GM21723 (cell line): ENCODE measurements around the gene MED16.

ENCODE experiments used
- ATAC-seq: cut with Tn5 transposase; IDR thresholded peaks from one replicate; pipeline ENCODE4 v1.9.1; 2021; ENCODE audit warnings: mild to moderate bottlenecking, moderate library complexity; ENCODE audit not compliant: unreplicated experiment

MED16 gene

GRCh38 chr19:927780-928401, 34.9 kb upstream of the MED16 start:
- no peak for ATAC-seq

DNA sequence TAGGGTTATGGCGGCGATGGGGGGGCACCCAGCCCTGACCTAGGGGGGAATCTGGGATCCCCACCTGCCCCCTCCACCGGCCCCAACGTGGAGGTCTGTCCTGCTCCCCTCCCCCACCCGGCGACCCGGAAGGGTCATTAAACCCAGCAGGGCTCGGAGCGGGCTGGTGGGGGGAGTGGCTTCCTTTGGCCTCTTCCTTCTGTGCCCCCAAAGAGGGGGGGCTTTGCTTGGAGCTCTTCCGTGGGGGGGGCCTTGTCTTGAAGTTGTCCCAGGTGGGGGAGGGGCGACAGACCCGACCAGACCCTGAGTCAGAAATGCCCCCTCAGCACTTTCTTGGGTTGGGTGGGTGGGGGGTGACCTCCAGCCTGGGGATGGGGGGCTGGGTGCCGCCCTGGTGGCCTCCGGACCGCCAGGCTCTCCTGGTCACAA, 34.4 kb upstream of the MED16 start:
- no peak for ATAC-seq

DNA sequence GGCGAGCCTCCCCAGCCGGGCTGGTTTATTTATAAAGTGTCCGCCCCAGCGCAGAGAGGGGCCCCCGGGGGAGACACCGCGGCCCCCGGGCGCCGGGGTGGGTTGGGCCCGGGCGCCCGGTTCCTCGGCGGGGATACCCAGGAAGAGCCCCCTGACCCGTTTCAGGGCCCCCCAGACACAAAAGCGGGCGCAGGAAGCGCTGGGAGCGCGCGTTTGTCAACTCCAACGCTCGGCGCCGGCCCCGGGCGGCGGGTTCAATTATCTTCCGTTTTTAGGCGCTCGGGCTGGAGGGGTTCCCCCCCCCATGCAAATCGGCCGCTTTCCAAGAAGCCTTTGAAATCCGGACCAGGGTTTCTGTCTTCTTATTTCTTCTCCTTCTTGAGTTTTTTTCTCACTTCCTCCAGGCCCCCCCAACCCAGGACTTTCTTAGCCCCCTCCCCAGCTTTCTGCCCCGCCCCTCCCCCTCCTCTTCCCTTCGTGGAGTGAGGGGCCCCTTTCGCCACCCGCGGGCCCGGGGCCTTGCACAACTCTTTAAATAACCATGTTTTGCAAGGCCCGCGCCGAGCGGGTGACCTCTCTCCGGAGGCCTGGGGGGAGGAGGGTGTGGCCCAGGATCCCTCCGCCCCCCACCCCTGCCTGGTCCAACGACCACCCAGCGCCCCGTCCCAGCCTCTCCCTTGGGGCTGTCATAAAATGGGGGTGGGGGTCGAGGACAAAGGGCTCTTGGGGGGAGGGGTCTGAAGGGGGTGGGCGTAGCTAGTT, 33.8 kb upstream of the MED16 start:
- ATAC-seq: no peak

- no peak for ATAC-seq
Observed at GRCh38 chr19:926323-926588, 33.3 kb upstream of the MED16 start.

- ATAC-seq: peak; percentile 51
Observed at GRCh38 chr19:925526-926322, 32.7 kb upstream of the MED16 start, which contains the start of gene ARID3A. ARID3A (plus strand) TSS chr19:926035; CDS start chr19:929529, 3,494 bp downstream.

- ATAC-seq: peak; percentile 37
Observed at GRCh38 chr19:925087-925525, 32.1 kb upstream of the MED16 start.

DNA sequence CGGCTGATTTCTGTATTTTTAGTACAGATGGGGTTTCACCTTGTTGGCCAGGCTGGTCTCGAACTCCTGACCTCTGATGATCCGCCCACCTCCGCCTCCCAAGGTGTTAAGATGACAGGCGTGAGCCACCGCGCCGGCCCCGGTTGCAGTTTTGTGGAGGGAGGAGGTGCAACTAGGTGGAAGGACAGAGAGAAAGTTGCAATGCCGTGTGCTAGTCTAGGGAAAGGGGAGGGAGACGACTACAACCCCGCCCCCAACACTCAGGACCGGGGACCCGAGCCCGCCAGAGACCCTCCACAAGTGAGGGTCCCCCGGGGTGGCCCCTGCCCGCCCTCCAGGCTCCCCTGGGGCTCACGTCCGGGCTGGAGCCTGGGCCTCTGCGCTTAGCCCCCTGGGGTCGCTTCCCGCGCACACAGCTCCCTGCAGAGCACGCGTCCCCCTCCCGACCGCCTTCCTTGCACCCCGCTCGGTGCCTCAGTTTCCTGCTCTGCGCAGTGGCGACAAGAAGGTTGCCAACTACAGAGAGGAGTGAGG, 31.6 kb upstream of the MED16 start:
- ATAC-seq: no peak

DNA sequence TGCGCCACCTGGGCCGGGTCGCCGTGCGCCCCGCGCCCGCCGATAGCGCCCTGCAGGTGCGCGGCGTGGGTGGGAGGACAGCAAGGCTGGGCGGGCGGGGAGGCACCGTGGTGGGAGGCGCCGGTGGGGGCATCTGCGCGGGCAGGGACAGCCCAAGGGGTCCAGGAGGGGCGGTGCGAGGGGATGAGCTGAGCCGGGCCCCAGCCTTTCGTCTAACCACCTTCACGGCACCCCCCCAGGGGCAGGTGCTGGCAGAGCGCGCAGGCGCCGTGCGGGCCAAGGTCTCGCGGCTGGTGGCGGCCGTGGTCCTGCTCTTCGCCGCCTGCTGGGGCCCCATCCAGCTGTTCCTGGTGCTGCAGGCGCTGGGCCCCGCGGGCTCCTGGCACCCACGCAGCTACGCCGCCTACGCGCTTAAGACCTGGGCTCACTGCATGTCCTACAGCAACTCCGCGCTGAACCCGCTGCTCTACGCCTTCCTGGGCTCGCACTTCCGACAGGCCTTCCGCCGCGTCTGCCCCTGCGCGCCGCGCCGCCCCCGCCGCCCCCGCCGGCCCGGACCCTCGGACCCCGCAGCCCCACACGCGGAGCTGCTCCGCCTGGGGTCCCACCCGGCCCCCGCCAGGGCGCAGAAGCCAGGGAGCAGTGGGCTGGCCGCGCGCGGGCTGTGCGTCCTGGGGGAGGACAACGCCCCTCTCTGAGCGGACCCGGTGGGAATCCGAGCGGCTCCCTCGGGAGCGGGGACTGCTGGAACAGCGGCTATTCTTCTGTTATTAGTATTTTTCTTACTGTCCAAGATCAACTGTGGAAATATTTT, 27.3 kb upstream of the MED16 start:
- ATAC-seq: no peak

DNA sequence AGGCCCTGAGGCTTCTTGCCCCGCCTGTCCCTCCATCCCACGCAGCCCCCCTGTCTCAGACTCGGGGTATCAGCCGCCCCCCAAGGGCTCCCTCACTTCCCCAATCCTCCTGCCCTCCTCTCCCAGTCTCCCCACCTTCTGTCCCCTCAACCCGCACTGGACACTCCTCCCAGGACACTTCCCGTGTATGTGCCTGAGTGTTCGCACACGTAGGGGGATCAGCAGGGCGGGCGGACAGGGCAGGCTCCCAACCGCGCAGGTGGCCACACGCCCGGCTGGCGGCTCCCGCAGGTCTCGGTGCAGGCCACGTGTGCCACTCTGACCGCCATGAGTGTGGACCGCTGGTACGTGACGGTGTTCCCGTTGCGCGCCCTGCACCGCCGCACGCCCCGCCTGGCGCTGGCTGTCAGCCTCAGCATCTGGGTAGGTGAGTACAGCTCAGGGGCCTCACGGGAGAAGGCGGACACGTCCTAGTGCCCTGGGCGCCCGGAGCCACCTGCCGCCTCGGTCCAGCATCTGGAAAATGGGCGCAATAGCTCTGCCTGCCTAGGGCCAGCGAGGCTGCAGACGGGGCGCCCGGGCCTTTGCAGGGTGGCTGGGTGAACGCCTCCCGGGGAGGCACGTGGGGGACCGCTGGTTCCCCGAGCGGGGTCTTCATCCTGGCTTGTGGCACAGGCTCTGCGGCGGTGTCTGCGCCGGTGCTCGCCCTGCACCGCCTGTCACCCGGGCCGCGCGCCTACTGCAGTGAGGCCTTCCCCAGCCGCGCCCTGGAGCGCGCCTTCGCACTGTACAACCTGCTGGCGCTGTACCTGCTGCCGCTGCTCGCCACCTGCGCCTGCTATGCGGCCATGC, 26.4 kb upstream of the MED16 start:
- no peak for ATAC-seq

GRCh38 chr19:918481-919198, 25.7 kb upstream of the MED16 start:
- no peak for ATAC-seq

GRCh38 chr19:918152-918437, 25.1 kb upstream of the MED16 start:
- no peak for ATAC-seq

- ATAC-seq: no peak
Observed at GRCh38 chr19:917323-918151, 24.6 kb upstream of the MED16 start, which contains the start of gene KISS1R. KISS1R (plus strand) TSS chr19:917333; CDS start chr19:917503, 170 bp downstream.

DNA sequence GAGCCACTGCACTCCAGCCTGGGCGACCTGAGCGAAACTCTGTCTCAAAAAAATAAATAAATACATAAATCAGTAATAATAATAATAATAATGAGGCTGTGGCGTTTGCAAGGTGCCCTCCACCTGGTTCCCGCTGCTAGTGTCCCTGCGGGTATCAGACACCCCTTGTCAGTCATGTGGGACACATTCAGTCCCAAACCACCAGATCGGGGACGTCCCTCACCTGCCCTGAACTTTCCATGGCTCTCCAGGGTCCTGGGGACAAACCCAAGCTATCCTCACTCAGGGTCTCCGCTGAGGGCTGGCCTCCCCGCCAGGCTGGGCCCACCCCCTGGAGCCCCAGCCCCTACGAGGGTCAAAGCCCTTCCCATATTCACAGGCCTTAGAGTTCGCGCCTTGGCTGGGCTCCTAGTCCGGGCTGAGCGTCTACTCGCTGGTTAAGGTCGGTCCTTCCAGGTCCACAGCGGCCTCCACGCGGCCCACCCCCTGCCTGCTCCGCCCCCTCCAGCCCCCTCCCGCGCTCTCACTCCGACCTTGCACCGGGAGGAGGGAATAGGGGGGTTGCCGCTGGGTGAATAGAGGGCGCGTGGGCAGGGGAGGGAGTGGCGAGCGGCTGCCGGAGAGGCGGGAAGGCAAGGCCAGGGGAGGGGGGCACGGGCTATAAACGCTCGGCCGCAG, 23.8 kb upstream of the MED16 start:
- ATAC-seq: no peak

- ATAC-seq: peak; percentile 51
Observed at GRCh38 chr19:913080-913748, 20.2 kb upstream of the MED16 start, which contains the start of gene R3HDM4. R3HDM4 (minus strand) TSS chr19:913219; CDS start chr19:913157, 62 bp downstream.

DNA sequence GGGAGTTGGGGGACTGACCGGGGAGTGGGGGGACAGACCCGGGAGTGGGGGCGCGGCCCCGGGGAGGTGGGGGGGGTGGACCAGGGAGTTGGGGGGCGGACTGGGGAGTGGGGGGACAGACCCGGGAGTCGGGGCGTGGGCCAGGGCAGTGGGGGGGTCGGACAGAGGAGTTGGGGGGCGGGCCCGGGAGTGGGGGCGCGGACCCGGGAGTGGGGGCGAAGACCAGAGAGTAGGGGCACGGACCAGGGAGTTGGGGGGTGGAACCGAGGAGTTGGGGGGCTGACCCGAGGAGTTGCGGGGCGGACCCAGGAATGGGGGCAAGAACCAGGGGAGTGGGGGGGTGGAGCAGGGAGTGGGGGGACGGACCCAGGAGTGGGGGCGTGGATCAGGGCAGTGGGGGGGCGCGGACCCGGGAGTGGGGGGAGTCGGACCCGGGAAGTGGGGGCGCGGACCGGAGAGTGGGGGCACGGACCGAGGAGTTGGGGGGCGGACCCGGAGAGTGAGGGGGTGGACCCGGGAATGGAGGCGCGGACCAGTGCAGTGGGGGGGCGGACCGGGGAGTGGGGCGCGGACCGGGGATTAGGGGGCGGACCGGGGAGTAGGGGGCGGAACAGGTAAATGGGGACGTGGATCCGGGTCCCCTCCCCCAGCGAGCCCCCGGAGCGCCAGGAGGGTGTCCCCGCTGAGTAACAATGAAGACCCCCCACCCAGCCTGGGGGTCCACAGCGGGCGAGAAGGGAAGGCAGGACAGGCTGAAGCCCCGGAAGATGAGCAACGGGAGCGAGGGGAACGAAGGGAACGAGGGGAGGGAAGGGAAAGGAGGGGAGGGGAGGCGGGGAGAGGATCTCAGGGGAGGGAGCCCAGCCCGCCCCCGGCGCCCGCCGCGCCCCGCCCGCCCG, 19.4 kb upstream of the MED16 start:
- no peak for ATAC-seq
